ENCODE data around the gene POLR1A.

DNA sequence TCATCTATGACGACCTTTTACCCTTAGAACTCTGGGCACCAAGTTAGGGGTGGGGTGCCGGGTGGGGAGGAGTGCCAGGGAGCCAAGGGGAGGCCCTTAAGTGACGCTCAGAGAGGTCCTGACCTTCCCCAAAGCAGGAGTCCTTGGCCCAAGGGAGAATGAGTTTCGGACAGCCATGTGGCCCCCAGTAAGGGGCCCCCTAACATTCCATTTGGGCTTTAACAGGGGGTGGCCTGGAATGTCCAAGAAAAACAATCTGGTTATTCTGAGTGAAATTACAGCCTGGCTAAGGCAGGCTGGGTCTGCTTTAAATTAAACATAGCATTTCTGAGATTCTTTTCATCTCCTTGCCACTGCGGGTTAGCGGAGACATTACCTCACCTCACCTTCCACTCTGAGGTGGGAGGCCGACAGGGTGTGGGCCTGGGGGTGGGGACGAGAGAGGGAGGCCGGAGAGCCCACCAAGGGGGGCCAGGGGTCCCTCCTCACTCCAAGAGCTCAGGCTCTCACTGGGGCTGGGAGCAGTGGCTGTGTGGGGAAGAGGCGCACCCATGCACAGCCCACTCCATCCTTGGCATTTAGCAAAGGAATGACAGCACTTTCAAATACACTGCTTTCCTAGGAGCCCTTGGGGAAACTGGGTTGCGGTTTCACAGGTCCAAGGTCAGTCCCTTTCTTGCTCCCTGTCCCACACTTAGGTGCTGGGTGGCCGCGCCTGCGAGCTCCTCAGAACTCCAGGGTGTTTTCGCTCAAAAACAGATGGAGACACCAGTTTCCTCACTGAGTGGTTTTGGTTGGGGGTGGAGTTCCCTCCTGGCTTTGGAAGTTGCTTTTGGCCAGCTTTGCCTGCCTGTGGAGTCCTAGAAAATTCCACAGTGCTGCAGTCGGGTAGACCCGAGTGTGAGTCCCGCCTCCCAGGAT lies 107.4 kb downstream of the POLR1A start:
- TF ChIP-seq NR2C2 (CRISPR knock-in tag; IDR thresholded peaks at IDR 0.05; ENCODE audit: borderline replicate concordance) (no peak), NCOA2 (CRISPR knock-in tag; IDR thresholded peaks at IDR 0.05) (no peak), POLR2A (IDR thresholded peaks at IDR 0.05; ENCODE audit: insufficient read depth in 1 of 2, low read depth in 2 of 2, low read length in 2 of 2) (no peak), TAF15 (IDR thresholded peaks at IDR 0.05; ENCODE audit: low read depth, low read length, poor library complexity, severe bottlenecking) (no peak), MED1 (CRISPR knock-in tag; IDR thresholded peaks at IDR 0.05) (no peak), KDM5A (IDR thresholded peaks at IDR 0.05; ENCODE audit: borderline replicate concordance, low read length) (no peak), ZNF839 (CRISPR knock-in tag; IDR thresholded peaks at IDR 0.05; ENCODE audit: borderline replicate concordance) (no peak)
- TF ChIP-seq, protein P1, sequence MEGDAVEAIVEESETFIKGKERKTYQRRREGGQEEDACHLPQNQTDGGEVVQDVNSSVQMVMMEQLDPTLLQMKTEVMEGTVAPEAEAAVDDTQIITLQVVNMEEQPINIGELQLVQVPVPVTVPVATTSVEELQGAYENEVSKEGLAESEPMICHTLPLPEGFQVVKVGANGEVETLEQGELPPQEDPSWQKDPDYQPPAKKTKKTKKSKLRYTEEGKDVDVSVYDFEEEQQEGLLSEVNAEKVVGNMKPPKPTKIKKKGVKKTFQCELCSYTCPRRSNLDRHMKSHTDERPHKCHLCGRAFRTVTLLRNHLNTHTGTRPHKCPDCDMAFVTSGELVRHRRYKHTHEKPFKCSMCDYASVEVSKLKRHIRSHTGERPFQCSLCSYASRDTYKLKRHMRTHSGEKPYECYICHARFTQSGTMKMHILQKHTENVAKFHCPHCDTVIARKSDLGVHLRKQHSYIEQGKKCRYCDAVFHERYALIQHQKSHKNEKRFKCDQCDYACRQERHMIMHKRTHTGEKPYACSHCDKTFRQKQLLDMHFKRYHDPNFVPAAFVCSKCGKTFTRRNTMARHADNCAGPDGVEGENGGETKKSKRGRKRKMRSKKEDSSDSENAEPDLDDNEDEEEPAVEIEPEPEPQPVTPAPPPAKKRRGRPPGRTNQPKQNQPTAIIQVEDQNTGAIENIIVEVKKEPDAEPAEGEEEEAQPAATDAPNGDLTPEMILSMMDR (CRISPR knock-in tag; IDR thresholded peaks at IDR 0.05): no peak
